ENCODE results near the gene CNTLN.

- TF ChIP-seq, protein P1, sequence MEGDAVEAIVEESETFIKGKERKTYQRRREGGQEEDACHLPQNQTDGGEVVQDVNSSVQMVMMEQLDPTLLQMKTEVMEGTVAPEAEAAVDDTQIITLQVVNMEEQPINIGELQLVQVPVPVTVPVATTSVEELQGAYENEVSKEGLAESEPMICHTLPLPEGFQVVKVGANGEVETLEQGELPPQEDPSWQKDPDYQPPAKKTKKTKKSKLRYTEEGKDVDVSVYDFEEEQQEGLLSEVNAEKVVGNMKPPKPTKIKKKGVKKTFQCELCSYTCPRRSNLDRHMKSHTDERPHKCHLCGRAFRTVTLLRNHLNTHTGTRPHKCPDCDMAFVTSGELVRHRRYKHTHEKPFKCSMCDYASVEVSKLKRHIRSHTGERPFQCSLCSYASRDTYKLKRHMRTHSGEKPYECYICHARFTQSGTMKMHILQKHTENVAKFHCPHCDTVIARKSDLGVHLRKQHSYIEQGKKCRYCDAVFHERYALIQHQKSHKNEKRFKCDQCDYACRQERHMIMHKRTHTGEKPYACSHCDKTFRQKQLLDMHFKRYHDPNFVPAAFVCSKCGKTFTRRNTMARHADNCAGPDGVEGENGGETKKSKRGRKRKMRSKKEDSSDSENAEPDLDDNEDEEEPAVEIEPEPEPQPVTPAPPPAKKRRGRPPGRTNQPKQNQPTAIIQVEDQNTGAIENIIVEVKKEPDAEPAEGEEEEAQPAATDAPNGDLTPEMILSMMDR (IDR thresholded peaks at IDR 0.05; ENCODE audit: insufficient read depth, low read length, poor library complexity, severe bottlenecking) = no peak
- no peak for TF ChIP-seq EZH2phosphoT487 (conservative IDR thresholded peaks at IDR 0.05; ENCODE audit: low read length)
Observed at GRCh38 chr9:17229945-17230560, 95.2 kb downstream of the CNTLN start.
